K562 (cell line): ENCODE data around the gene SCIN. TPM values are rescaled to one million over a fixed set of nuclear protein-coding genes. Genes with fewer than 3 reads are reported as not detected.

Experiments
- ATAC-seq: fragments of 200-7000 bp; cut with Tn5 transposase; 3 replicates; pipeline ENCODE4 v1.9.1; 2020; ENCODE audit warnings: moderate library complexity
- BruUV-seq: library from RNA; stranded (reverse); fragments of 400-500 nt; replicated peaks from 2 replicates; lab custom pipeline; 2021; lab: Mats Ljungman, UMichigan
- CTCF ChIA-PET: fragments of 300-600 bp; formaldehyde crosslinking; extraction: SDS; loops from one replicate; lab custom pipeline; 2021; ENCODE audit warnings: low intra/inter-chr PET ratio; lab: Yijun Ruan, JAX
- POLR2A ChIA-PET: fragments of 300-600, 350-650 bp; sonication (Branson Sonifier 250); formaldehyde crosslinking; extraction: SDS; loops from one replicate; lab custom pipeline; 2021; ENCODE audit warnings: antibody characterized with exemption, inconsistent platforms; lab: Yijun Ruan, JAX
- DNase-seq, 4 experiments: peaks; one replicate each; pipeline versions ENCODE4 v3.0.0 to v3.0.0-alpha.2; 2011 to 2018; ENCODE audit warnings: low spot score in 3 of 4, mixed read lengths in 3 of 4; ENCODE audit errors: extremely low read depth in 1 of 4
- FAIRE-seq: peaks from 2 replicates; lab custom pipeline; 2011; peaks lifted over from hg19 to GRCh38; lab: Jason Lieb, UNC
- H2AFZ ChIP-seq: 2 replicates; pipeline ENCODE4 v1.6.0; 2011; ENCODE audit warnings: low read depth, low read length, control low read depth, inconsistent platforms
- H3K27ac ChIP-seq: fragments of 200-600 bp; 3 replicates; pipeline ENCODE4 v1.8.0; 2011; ENCODE audit warnings: low read depth, mild to moderate bottlenecking, control low read depth, inconsistent platforms, low read length, moderate library complexity, mixed read lengths; ENCODE audit errors: extremely low read depth
- H3K27me3 ChIP-seq, 2 experiments: fragments of 300-600 bp in 1 of 2; 2 replicates in 1 of 2; 3 replicates in 1 of 2; pipeline versions ENCODE4 v1.6.0 to v1.8.0; 2011; ENCODE audit warnings: inconsistent platforms in 2 of 2, low read length in 2 of 2, mild to moderate bottlenecking in 1 of 2, mixed read lengths in 1 of 2, moderate library complexity in 1 of 2; ENCODE audit not compliant: control insufficient read depth in 2 of 2, insufficient read depth in 2 of 2
- H3K36me3 ChIP-seq: fragments of 300-600 bp; 3 replicates; pipeline ENCODE4 v1.8.0; 2011; ENCODE audit warnings: mild to moderate bottlenecking, low read length, inconsistent platforms; ENCODE audit not compliant: control insufficient read depth, insufficient read depth
- H3K4me1 ChIP-seq, 2 experiments: fragments of 200-600 bp in 1 of 2; replicated peaks in 1 of 2; 2 replicates in 1 of 2; 3 replicates in 1 of 2; pipeline versions ENCODE4 v1.5.1 to v1.8.0; 2011; ENCODE audit warnings: inconsistent platforms in 2 of 2, low read length in 2 of 2, mild to moderate bottlenecking in 1 of 2, mixed read lengths in 1 of 2, moderate library complexity in 1 of 2; ENCODE audit not compliant: control insufficient read depth in 2 of 2, insufficient read depth in 2 of 2
- H3K4me2 ChIP-seq: 2 replicates; pipeline ENCODE4 v1.6.1; 2011; ENCODE audit warnings: low read length, control low read depth, inconsistent platforms, mixed read lengths; ENCODE audit not compliant: insufficient read depth
- H3K4me3 ChIP-seq: fragments of 200-600 bp; sonication (generic), shearing (Covaris generic); 2 replicates; pipeline ENCODE4 v1.5.1; 2016; ENCODE audit warnings: control low read depth, inconsistent platforms
- H3K79me2 ChIP-seq: fragments of 200-600 bp; 3 replicates; pipeline ENCODE4 v1.8.0; 2011; ENCODE audit warnings: low read length, inconsistent platforms; ENCODE audit not compliant: control insufficient read depth, insufficient read depth
- H3K9ac ChIP-seq, 2 experiments: 2 replicates each; pipeline versions ENCODE4 v1.6.0 to v1.6.1; 2011; ENCODE audit warnings: low read depth in 2 of 2, low read length in 2 of 2, control low read depth in 1 of 2, inconsistent platforms in 1 of 2, mild to moderate bottlenecking in 1 of 2, mixed read lengths in 1 of 2; ENCODE audit not compliant: insufficient read depth in 1 of 2
- H3K9me1 ChIP-seq: one replicate; pipeline ENCODE4 v1.6.0; 2011; ENCODE audit warnings: inconsistent platforms, mild to moderate bottlenecking, low read length, moderate library complexity; ENCODE audit not compliant: control insufficient read depth, insufficient read depth
- H3K9me3 ChIP-seq: replicated peaks from 2 replicates; pipeline ENCODE4 v1.5.1; 2011; ENCODE audit warnings: low read depth, low read length, inconsistent platforms; ENCODE audit not compliant: control insufficient read depth, insufficient read depth
- H4K20me1 ChIP-seq: replicated peaks from 2 replicates; pipeline ENCODE4 v1.6.1; 2011; ENCODE audit warnings: low read length, inconsistent platforms, mixed read lengths; ENCODE audit not compliant: control insufficient read depth, insufficient read depth
- CAMTA2 ChIP-seq: fragments of 250-450 bp; sonication (Bioruptor Pico); conservative IDR thresholded peaks from 2 replicates; pipeline ENCODE4 v1.5.1; 2022
- ETV5 ChIP-seq: sonication (generic); formaldehyde crosslinking; IDR thresholded peaks from 2 replicates; pipeline ENCODE4 v1.4.0; 2020; ENCODE audit warnings: low read depth, mild to moderate bottlenecking, missing genetic modification reagents
- HCFC1 ChIP-seq: IDR thresholded peaks from 2 replicates; pipeline ENCODE4 v1.6.1; 2012; ENCODE audit warnings: low read depth, low read length, improper control_type of control experiment
- NR1H2 ChIP-seq: sonication (generic); formaldehyde crosslinking; IDR thresholded peaks from 2 replicates; pipeline ENCODE4 v1.4.0; 2020; ENCODE audit warnings: mild to moderate bottlenecking, missing genetic modification reagents
- SLC30A9 ChIP-seq: fragments of 250-450 bp; sonication (Bioruptor Pico); IDR thresholded peaks from 2 replicates; pipeline ENCODE4 v1.8.0; 2022; ENCODE audit warnings: mild to moderate bottlenecking, moderate library complexity
- TSHZ1 ChIP-seq: fragments of 250-450 bp; sonication (Bioruptor Pico); IDR thresholded peaks from 2 replicates; pipeline ENCODE4 v1.4.0; 2020; ENCODE audit warnings: mild to moderate bottlenecking, moderate library complexity
- ZNF347 ChIP-seq: fragments of 450-650 bp; formaldehyde crosslinking; IDR thresholded peaks from 2 replicates; pipeline ENCODE4 v1.4.0; 2020; ENCODE audit warnings: low read depth, mild to moderate bottlenecking, moderate library complexity
- ZNF384 ChIP-seq: IDR thresholded peaks from 2 replicates; pipeline ENCODE4 v1.6.1; 2012; ENCODE audit warnings: low read depth, low read length, improper control_type of control experiment
- ZNF589 ChIP-seq: fragments of 200-800 bp; sonication (Bioruptor generic); IDR thresholded peaks from 2 replicates; pipeline ENCODE4 v1.6.1; 2016; ENCODE audit warnings: low read depth, missing genetic modification characterization, missing compliant biosample characterization
- ZNF639 ChIP-seq, 2 experiments: fragments of 200-800 bp in 1 of 2; sonication (Bioruptor generic) in 1 of 2; sonication (generic) in 1 of 2; formaldehyde crosslinking in 1 of 2; IDR thresholded peaks in 1 of 2; conservative IDR thresholded peaks in 1 of 2; 2 replicates each; pipeline versions ENCODE4 v1.5.0 to v1.6.1; 2016 to 2020; ENCODE audit warnings: missing compliant biosample characterization in 1 of 2, missing genetic modification characterization in 1 of 2, missing genetic modification reagents in 1 of 2
- WGBS: fragments of 100-300 bp; shearing (Covaris generic); methylation state at CpG from one replicate; pipeline ENCODE4 v1.1.6; 2016; ENCODE audit warnings: low coverage, mixed read lengths; ENCODE audit not compliant: insufficient coverage; ENCODE audit errors: missing lambda C conversion rate; 5-methylcytosine and 5-hydroxymethylcytosine counted together
- in situ Hi-C: fragments of 300-500 bp; cut with MboI; formaldehyde crosslinking; loops from 4 replicates; pipeline ENCODE4 v1.15.0; 2018; ENCODE audit warnings: inconsistent platforms, mixed read lengths
- intact Hi-C: fragments of 100-400 bp; cut with micrococcal nuclease; formaldehyde crosslinking; loops from 2 replicates; pipeline ENCODE4 v1.14.2; 2022
- polyA plus RNA-seq, 8 experiments: library from polyadenylated mRNA; depleted of rRNA in 4 of 8; stranded (reverse) in 5 of 8; unstranded in 3 of 8; fragments of >200 nt; fragmentation: Nextera tagmentation in 2 of 8; fragmentation: Illumina TruSeq in 1 of 8; extraction: Ambion mirVana in 2 of 8; extraction: Trizol in 1 of 8; gene quantifications; 2 replicates each; pipeline versions ENCODE4 v1.2.1 to v1.2.3, GENCODE V29; 2011 to 2014; ENCODE audit warnings: inconsistent platforms in 1 of 8, missing spikeins in 1 of 8
- total RNA-seq, 7 experiments: library from RNA; depleted of rRNA in 6 of 7; stranded (reverse); fragments of >200 nt in 6 of 7; fragmentation: Illumina TruSeq in 2 of 7; extraction: Trizol in 2 of 7; gene quantifications; 2 replicates each; pipeline versions ENCODE4 v1.2.1 to v1.2.3, GENCODE V29; 2011 to 2021; ENCODE audit warnings: low replicate concordance in 1 of 7
- TF ChIP-seq, protein P1 (sequence below): fragments of 450-650 bp; IDR thresholded peaks from 2 replicates; pipeline ENCODE4 v1.6.1; 2018; ENCODE audit not compliant: partially characterized antibody

Gene SCIN
- total and polyA plus RNA-seq, 9 of the 15 experiments (the other 6 are each of a cell fraction or from before 2014, with no cell fraction given) = 0.67 to 18.2 (median 10.6) TPM

DNA sequence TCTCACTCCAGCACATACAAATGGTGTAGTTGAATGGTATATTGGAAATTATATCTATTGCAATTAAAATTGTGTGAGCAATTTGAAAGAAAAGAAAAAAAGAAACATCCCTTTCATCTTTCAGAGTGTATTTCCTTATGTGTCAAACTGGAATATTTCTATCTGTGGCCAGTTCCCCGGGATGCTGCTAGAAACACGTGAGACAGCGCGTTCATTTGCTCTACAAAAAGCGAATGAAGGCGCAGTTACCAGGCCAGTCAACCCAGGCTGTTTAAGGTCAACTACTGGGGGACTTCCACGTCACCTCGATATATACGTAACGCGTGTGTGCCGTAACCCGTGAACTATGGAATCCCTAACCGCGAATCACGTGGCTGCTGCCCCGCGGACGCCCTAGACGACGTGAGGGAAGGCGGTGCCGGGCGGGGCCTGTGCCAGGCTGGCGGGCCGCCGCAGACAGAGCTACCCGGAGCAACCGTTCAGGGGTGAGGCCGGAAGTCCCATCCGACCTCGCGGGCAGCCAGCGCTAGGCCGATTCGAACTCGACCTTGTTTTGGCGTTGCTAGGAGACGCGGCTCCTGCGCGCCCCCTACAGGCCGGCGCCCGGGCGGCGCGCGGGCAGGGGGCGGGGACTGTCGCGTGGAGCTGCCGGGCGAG, 115.8 kb downstream of the SCIN start:
- intact Hi-C loops (loop anchor here (2.0 to 10.0 kb wide), 5 partner anchors 44 to 430 kb away; no protein-coding TSS in a partner anchor), in situ Hi-C loops (no loop called here)
- peak overlapping the region; percentile 89 to 97 for H3K9ac ChIP-seq
- H3K36me3 ChIP-seq = peaks cover 27% of the 10 kb centered on the region
- H3K9me1 ChIP-seq = no peaks in the 10 kb centered on the region
- peaks cover 20% of the 10 kb centered on the region for H4K20me1 ChIP-seq
- H3K4me1 ChIP-seq = peaks cover 8 to 9% of the 10 kb centered on the region in 2 experiments; a peak in 2 of 5 replicates
- CTCF ChIA-PET = interaction anchor here (0.5 to 2.4 kb wide), 4 partner anchors 49 to 576 kb away, joined by 3 to 15 read pairs (median 5); no protein-coding TSS in a partner anchor
- H3K4me2 ChIP-seq = peak overlapping the region; percentile 84
- 10% methylated on average over 40 of the region's 54 CpGs for WGBS
- POLR2A ChIA-PET = interaction anchor here (0.6 to 2.4 kb wide), 17 partner anchors 10 to 1354 kb away, joined by 3 to 13 read pairs (median 4); no protein-coding TSS in a partner anchor
- ATAC-seq = peak; percentile 70
- peaks cover 2% of the 10 kb centered on the region; the same call in 1 of the 2 replicates for H3K9me3 ChIP-seq
- TSS peak; percentile 92 for BruUV-seq
- peak overlapping the region; percentile 95 for H3K27ac ChIP-seq
- H2AFZ ChIP-seq = peak overlapping the region; percentile 98
- H3K27me3 ChIP-seq = no peaks in the 10 kb centered on the region
- peaks cover 50% of the 10 kb centered on the region for H3K79me2 ChIP-seq
- peak; percentile 71 for FAIRE-seq
- peak overlapping the region; percentile 61 for H3K4me3 ChIP-seq
- peak; percentile 82 to 93 (median 85) for DNase-seq
- TF ChIP-seq ZNF347 (CRISPR knock-in tag) = no peak
- no peak for TF ChIP-seq NR1H2
- TF ChIP-seq HCFC1 = peak; percentile 56
- TF ChIP-seq ZNF639 (CRISPR knock-in tag; conservative IDR thresholded peaks at IDR 0.05 in 1 of 2, IDR thresholded peaks at IDR 0.05 in 1 of 2) = peak in 1 of 2 experiments; percentile 59; a peak in 2 of 4 replicates
- TF ChIP-seq ZNF589 (CRISPR knock-in tag) = peak; percentile 84
- TF ChIP-seq SLC30A9 (CRISPR knock-in tag) = no peak
- no peak for TF ChIP-seq CAMTA2
- TF ChIP-seq ZNF384 = no peak
- TF ChIP-seq ETV5 (CRISPR knock-in tag) = peak; percentile 95
- no peak for TF ChIP-seq TSHZ1
- TF ChIP-seq, protein P1, sequence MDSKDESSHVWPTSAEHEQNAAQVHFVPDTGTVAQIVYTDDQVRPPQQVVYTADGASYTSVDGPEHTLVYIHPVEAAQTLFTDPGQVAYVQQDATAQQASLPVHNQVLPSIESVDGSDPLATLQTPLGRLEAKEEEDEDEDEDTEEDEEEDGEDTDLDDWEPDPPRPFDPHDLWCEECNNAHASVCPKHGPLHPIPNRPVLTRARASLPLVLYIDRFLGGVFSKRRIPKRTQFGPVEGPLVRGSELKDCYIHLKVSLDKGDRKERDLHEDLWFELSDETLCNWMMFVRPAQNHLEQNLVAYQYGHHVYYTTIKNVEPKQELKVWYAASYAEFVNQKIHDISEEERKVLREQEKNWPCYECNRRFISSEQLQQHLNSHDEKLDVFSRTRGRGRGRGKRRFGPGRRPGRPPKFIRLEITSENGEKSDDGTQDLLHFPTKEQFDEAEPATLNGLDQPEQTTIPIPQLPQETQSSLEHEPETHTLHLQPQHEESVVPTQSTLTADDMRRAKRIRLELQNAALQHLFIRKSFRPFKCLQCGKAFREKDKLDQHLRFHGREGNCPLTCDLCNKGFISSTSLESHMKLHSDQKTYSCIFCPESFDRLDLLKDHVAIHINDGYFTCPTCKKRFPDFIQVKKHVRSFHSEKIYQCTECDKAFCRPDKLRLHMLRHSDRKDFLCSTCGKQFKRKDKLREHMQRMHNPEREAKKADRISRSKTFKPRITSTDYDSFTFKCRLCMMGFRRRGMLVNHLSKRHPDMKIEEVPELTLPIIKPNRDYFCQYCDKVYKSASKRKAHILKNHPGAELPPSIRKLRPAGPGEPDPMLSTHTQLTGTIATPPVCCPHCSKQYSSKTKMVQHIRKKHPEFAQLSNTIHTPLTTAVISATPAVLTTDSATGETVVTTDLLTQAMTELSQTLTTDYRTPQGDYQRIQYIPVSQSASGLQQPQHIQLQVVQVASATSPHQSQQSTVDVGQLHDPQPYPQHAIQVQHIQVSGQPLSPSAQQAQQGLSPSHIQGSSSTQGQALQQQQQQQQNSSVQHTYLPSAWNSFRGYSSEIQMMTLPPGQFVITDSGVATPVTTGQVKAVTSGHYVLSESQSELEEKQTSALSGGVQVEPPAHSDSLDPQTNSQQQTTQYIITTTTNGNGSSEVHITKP = peak; percentile 21
